Measurements from ENCODE around the gene VRK3.
A peak's percentile ranks its signal among the peaks of the same experiment; 100 is the strongest.

Gene VRK3

GRCh38 chr19:49953416-49953815, 71.8 kb downstream of the VRK3 start:
- DNase-seq = no peak

- DNase-seq = no peak
Observed at GRCh38 chr19:49952906-49953305, 72.3 kb downstream of the VRK3 start.

GRCh38 chr19:49952479-49952836, 72.7 kb downstream of the VRK3 start:
- DNase-seq = no peak

GRCh38 chr19:49951806-49952478, 73.2 kb downstream of the VRK3 start:
- DNase-seq = no peak

- no peak for DNase-seq
Observed at GRCh38 chr19:49950956-49951526, 74.1 kb downstream of the VRK3 start.

- DNase-seq = no peak
Observed at GRCh38 chr19:49950590-49950948, 74.6 kb downstream of the VRK3 start.

GRCh38 chr19:49949742-49950589, 75.2 kb downstream of the VRK3 start:
- no peak for DNase-seq

GRCh38 chr19:49946415-49946814, 78.8 kb downstream of the VRK3 start:
- DNase-seq = no peak

- DNase-seq = peak; percentile 25
Observed at GRCh38 chr19:49944567-49944966, 80.6 kb downstream of the VRK3 start.

- DNase-seq = no peak
Observed at GRCh38 chr19:49940482-49940791, 84.7 kb downstream of the VRK3 start.

- peak; percentile 25 for DNase-seq
Observed at GRCh38 chr19:49939721-49940481, 85.3 kb downstream of the VRK3 start.

- no peak for DNase-seq
Observed at GRCh38 chr19:49938662-49939061, 86.5 kb downstream of the VRK3 start.

GRCh38 chr19:49937750-49938381, 87.3 kb downstream of the VRK3 start:
- DNase-seq = peak; percentile 87

- DNase-seq = no peak
Observed at GRCh38 chr19:49936549-49936948, 88.6 kb downstream of the VRK3 start.

- no peak for DNase-seq
Observed at GRCh38 chr19:49933643-49934042, 91.5 kb downstream of the VRK3 start.

- DNase-seq = peak; percentile 39
Observed at GRCh38 chr19:49932731-49933131, 92.4 kb downstream of the VRK3 start.

GRCh38 chr19:49932041-49932451, 93.1 kb downstream of the VRK3 start:
- DNase-seq = no peak

GRCh38 chr19:49931293-49932040, 93.7 kb downstream of the VRK3 start:
- no peak for DNase-seq

- peak; percentile 37 for DNase-seq
Observed at GRCh38 chr19:49930483-49931011, 94.6 kb downstream of the VRK3 start.

GRCh38 chr19:49929611-49930482, 95.3 kb downstream of the VRK3 start:
- DNase-seq = peak; percentile 96

GRCh38 chr19:49929121-49929610, 96.0 kb downstream of the VRK3 start, which contains the start of the genes ATF5 and NUP62:
ATF5 (plus strand) TSS chr19:49929205; CDS start chr19:49930851, 1,646 bp downstream.
NUP62 (minus strand) TSS chr19:49929504; CDS start chr19:49909807, 19,697 bp downstream.
- peak; percentile 95 for DNase-seq
